GM12865 (cell line): ENCODE results near the gene GEMIN4.
"Not testable (repeated sequence)": the region's sequence is repeated elsewhere in the genome, so short reads cannot be mapped to it uniquely, and the experiment has no call there.

ENCODE experiments used
- DNase-seq: peaks from one replicate; pipeline ENCODE4 v3.0.0; 2010; ENCODE audit warnings: low read depth
- H3K4me3 ChIP-seq: 2 replicates; pipeline ENCODE4 v1.5.1; 2011; ENCODE audit warnings: mild to moderate bottlenecking, low read depth, low read length, control low read depth
- CTCF ChIP-seq: IDR thresholded peaks from 2 replicates; pipeline ENCODE4 v1.5.1; 2011; ENCODE audit warnings: low read length, control low read depth, low read depth, inconsistent platforms; ENCODE audit not compliant: insufficient read depth; ENCODE audit errors: missing control alignments

Gene GEMIN4

DNA sequence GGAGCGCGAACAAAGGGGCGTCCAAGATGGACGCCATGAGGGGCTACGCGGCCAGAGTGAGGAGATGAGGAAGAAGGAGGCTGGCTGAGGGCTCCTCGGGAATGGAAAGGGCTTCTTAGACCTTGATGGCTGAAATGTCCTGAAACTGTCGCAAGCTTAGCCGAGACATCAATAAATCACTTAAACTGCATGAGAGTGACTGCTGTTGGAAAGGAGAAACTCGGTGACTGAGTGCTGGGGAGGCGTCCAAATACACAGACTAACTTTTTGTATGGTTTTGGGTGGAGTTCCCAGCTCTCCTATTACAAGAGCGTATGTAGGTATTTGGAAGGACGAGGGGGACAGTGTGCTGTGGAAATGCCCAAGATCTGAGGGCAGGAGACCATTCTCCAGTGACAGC is 1.4 kb upstream of the GEMIN4 start:
- no peak overlapping the region for H3K4me3 ChIP-seq
- no peak for DNase-seq
- no peak for TF ChIP-seq CTCF

GRCh38 chr17:752620-753219 is 656 bp upstream of the GEMIN4 start:
- H3K4me3 ChIP-seq: peak overlapping the region; percentile 94
- no peak for TF ChIP-seq CTCF
- peak; percentile 61 for DNase-seq

- peak overlapping the region; percentile 94 for H3K4me3 ChIP-seq
- TF ChIP-seq CTCF: no peak
- peak; percentile 76 for DNase-seq
Observed at GRCh38 chr17:751269-752001, 629 bp downstream of the GEMIN4 start.

GRCh38 chr17:750431-751037 is 1.5 kb downstream of the GEMIN4 start:
- H3K4me3 ChIP-seq: peak overlapping the region; percentile 94
- no peak for TF ChIP-seq CTCF
- DNase-seq: no peak

- not testable (repeated sequence) for DNase-seq, H3K4me3 ChIP-seq
Observed at GRCh38 chr17:749359-749758, 2.7 kb downstream of the GEMIN4 start.

DNA sequence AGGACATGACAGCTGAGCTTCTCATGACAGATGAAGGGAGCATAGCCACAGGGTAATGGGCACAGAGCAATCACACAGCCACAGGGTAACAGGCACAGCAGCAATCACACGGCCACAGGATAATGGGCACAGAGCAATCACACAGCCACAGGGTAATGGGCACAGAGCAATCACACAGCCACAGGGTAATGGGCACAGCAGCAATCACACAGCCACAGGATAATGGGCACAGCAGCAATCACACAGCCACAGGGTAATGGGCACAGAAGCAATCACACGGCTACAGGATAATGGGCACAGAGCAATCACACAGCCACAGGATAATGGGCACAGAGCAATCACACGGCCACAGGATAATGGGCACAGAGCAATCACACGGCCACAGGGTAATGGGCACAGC is 3.5 kb downstream of the GEMIN4 start:
- not testable (repeated sequence) for H3K4me3 ChIP-seq, DNase-seq

GRCh38 chr17:746783-747629 is 5.1 kb downstream of the GEMIN4 start:
- H3K4me3 ChIP-seq: no peak overlapping the region
- no peak for DNase-seq
- no peak for TF ChIP-seq CTCF
